ENCODE data around the gene PACRG. TPM values are rescaled to one million over a fixed set of nuclear protein-coding genes. Genes with fewer than 3 reads are reported as not detected.

Gene PACRG
- polyA plus RNA-seq, 3 donors, result not detected

DNA sequence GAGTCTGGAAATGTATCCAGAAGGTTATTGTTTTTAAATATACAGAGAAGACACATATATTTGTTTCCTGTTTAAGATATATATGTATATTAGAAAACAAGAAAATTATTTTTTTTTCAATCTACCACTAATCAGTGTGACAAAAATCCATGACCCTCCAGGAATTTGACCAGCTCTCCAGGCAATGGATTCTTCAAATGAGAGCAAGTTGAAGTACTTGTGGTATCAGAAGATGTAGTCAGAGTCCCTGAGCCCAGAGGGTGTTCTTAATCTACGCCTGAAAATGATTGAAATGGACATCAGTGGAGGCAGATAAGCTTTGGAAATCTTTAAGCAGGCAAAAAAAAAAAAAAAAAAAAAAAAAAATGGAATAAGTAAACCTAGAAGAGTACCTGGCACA lies 500.3 kb downstream of the PACRG start:
- Histone ChIP-seq H3K4me3 (replicated peaks in 1 of 3; ENCODE audit: low read depth in 2 of 3, low read length in 3 of 3) (no peak overlapping the region), H3K27me3 (ENCODE audit: control insufficient read depth in 2 of 2, insufficient read depth in 2 of 2, low read length in 2 of 2) (no peaks in the 10 kb centered on the region), H3K9me3 (replicated peaks in 1 of 2; ENCODE audit: control insufficient read depth in 1 of 2, insufficient read depth in 1 of 2, low read length in 2 of 2) (no peaks in the 10 kb centered on the region), H3K36me3 (replicated peaks in 1 of 2; ENCODE audit: control insufficient read depth in 1 of 2, insufficient read depth in 2 of 2, low read length in 2 of 2) (no peaks in the 10 kb centered on the region), H4K20me1 (ENCODE audit: insufficient read depth, low read length) (no peaks in the 10 kb centered on the region), H3K27ac (ENCODE audit: low read depth in 1 of 2, low read length in 2 of 2) (no peak overlapping the region), H2AFZ (ENCODE audit: insufficient read depth, low read depth, low read length, poor library complexity, severe bottlenecking) (no peak overlapping the region), H3K79me2 (ENCODE audit: insufficient read depth, low read length) (no peaks in the 10 kb centered on the region), H3K4me2 (replicated peaks; ENCODE audit: extremely low read depth, low read length, poor library complexity, severe bottlenecking) (no peak overlapping the region), H3K4me1 (ENCODE audit: control insufficient read depth in 1 of 2, insufficient read depth in 2 of 2, low read length in 2 of 2) (no peaks in the 10 kb centered on the region), H3K9ac (ENCODE audit: insufficient read depth, low read length, poor library complexity, severe bottlenecking) (no peak overlapping the region)
- Mint-ChIP-seq H3K27ac (no peak overlapping the region), H3K9me3 (peaks cover 0 to 12% (median 3%) of the 10 kb centered on the region in 7 donors), H3K4me3 (no peak overlapping the region), H3K27me3 (ENCODE audit: low read depth in 3 of 3) (peaks cover 0 to 3% (median 1%) of the 10 kb centered on the region in 3 donors), H3K4me1 (no peaks in the 10 kb centered on the region), H3K36me3 (no peaks in the 10 kb centered on the region)
- WGBS (ENCODE audit: insufficient coverage), result 100% methylated on average over 1 of the region's 1 CpG
- intact Hi-C loops (cut with micrococcal nuclease), result no loop called here
- no peak for DNase-seq
- TF ChIP-seq, protein P1, sequence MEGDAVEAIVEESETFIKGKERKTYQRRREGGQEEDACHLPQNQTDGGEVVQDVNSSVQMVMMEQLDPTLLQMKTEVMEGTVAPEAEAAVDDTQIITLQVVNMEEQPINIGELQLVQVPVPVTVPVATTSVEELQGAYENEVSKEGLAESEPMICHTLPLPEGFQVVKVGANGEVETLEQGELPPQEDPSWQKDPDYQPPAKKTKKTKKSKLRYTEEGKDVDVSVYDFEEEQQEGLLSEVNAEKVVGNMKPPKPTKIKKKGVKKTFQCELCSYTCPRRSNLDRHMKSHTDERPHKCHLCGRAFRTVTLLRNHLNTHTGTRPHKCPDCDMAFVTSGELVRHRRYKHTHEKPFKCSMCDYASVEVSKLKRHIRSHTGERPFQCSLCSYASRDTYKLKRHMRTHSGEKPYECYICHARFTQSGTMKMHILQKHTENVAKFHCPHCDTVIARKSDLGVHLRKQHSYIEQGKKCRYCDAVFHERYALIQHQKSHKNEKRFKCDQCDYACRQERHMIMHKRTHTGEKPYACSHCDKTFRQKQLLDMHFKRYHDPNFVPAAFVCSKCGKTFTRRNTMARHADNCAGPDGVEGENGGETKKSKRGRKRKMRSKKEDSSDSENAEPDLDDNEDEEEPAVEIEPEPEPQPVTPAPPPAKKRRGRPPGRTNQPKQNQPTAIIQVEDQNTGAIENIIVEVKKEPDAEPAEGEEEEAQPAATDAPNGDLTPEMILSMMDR (IDR thresholded peaks at IDR 0.05), result no peak

DNA sequence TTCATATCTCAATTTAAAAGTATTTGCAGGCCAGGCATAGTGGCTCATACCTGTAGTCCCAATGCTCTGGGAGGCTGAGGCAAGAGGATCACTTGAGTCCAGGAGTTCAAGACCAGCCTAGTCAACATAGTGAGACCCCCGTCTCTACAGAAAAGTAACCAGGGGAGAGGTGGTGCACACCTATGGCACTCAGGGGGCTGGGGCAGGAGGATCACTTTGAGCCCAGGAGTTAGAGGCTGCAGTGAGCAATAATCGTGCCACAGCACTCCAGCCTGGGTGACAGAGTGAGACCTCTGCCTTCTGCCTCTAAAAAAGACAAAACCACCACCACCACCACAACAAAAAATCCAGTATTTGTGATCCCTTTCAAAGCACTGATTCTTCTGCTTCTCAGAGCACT lies 501.3 kb downstream of the PACRG start:
- H3K4me1 ChIP-seq (ENCODE audit: control insufficient read depth in 1 of 2, insufficient read depth in 2 of 2, low read length in 2 of 2), result no peaks in the 10 kb centered on the region
- 88% methylated on average over 2 of the region's 2 CpGs for WGBS (ENCODE audit: insufficient coverage)
- H3K9ac ChIP-seq (ENCODE audit: insufficient read depth, low read length, poor library complexity, severe bottlenecking), result no peak overlapping the region
- H3K4me1 Mint-ChIP-seq, result no peaks in the 10 kb centered on the region
- no peak overlapping the region for H3K4me3 Mint-ChIP-seq
- no peak overlapping the region for H3K27ac ChIP-seq (ENCODE audit: low read depth in 1 of 2, low read length in 2 of 2)
- H3K4me3 ChIP-seq (replicated peaks in 1 of 3; ENCODE audit: low read depth in 2 of 3, low read length in 3 of 3), result no peak overlapping the region
- H3K4me2 ChIP-seq (replicated peaks; ENCODE audit: extremely low read depth, low read length, poor library complexity, severe bottlenecking), result no peak overlapping the region
- no peak overlapping the region for H3K27ac Mint-ChIP-seq
- DNase-seq, result no peak
- no peaks in the 10 kb centered on the region for H4K20me1 ChIP-seq (ENCODE audit: insufficient read depth, low read length)
- no peaks in the 10 kb centered on the region for H3K27me3 ChIP-seq (ENCODE audit: control insufficient read depth in 2 of 2, insufficient read depth in 2 of 2, low read length in 2 of 2)
- no peak overlapping the region for H2AFZ ChIP-seq (ENCODE audit: insufficient read depth, low read depth, low read length, poor library complexity, severe bottlenecking)
- intact Hi-C loops (cut with micrococcal nuclease), result no loop called here
- no peaks in the 10 kb centered on the region for H3K36me3 Mint-ChIP-seq
- H3K9me3 ChIP-seq (replicated peaks in 1 of 2; ENCODE audit: control insufficient read depth in 1 of 2, insufficient read depth in 1 of 2, low read length in 2 of 2), result no peaks in the 10 kb centered on the region
- H3K79me2 ChIP-seq (ENCODE audit: insufficient read depth, low read length), result no peaks in the 10 kb centered on the region
- H3K9me3 Mint-ChIP-seq, result peaks cover 0 to 7% (median 3%) of the 10 kb centered on the region in 7 donors
- no peaks in the 10 kb centered on the region for H3K36me3 ChIP-seq (replicated peaks in 1 of 2; ENCODE audit: control insufficient read depth in 1 of 2, insufficient read depth in 2 of 2, low read length in 2 of 2)
- TF ChIP-seq, protein P1 (IDR thresholded peaks at IDR 0.05), result no peak
- H3K27me3 Mint-ChIP-seq (ENCODE audit: low read depth in 3 of 3), result peaks cover 0 to 3% (median 1%) of the 10 kb centered on the region in 3 donors
